ENCODE results near the gene PRSS50. TPM values are rescaled to one million over a fixed set of nuclear protein-coding genes. Genes with fewer than 3 reads are reported as not detected.

PRSS50 gene
- total RNA-seq, 1 experiment from 2014 or later: not detected

DNA sequence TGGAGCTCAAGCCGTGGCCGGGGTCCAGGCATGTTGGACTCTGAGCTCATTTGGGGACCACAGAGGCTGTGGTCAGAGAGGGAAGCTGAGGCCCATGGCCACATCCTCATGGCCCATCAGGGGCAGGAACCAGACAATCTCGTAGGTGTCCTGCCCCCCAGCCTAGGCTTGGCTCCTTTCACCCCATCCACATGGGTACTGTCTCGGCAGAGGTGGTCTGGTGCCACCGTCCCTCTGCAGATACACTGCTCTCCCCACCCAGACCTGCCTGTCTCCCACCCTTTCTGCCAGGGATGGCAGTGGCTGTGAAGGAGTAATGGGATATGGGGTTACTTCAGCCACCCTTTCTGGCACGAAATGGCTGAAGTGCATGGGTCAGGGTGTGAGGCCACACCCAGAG lies 7.9 kb downstream of the PRSS50 start:
- TF ChIP-seq, protein P1, sequence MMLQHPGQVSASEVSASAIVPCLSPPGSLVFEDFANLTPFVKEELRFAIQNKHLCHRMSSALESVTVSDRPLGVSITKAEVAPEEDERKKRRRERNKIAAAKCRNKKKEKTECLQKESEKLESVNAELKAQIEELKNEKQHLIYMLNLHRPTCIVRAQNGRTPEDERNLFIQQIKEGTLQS (IDR thresholded peaks at IDR 0.05): no peak
- TF ChIP-seq ELF1 (IDR thresholded peaks at IDR 0.05; ENCODE audit: borderline replicate concordance, low read depth) (no peak), YY1 (IDR thresholded peaks at IDR 0.05; ENCODE audit: extremely low read depth, insufficient replicate concordance, low read depth, low read length) (no peak), FOSL1 (IDR thresholded peaks at IDR 0.05; ENCODE audit: low read depth) (no peak), SRF (IDR thresholded peaks at IDR 0.05; ENCODE audit: low read depth) (no peak), RAD21 (IDR thresholded peaks at IDR 0.05; ENCODE audit: low read depth) (no peak), EGR1 (IDR thresholded peaks at IDR 0.05; ENCODE audit: low read depth) (no peak), POLR2A (IDR thresholded peaks at IDR 0.05; ENCODE audit: borderline replicate concordance, extremely low read depth, insufficient read depth, insufficient read length) (no peak), POLR2AphosphoS5 (IDR thresholded peaks at IDR 0.05; ENCODE audit: low read depth, low read length) (no peak), SP1 (IDR thresholded peaks at IDR 0.05; ENCODE audit: low read depth) (no peak), EZH2phosphoT487 (IDR thresholded peaks at IDR 0.05; ENCODE audit: borderline replicate concordance) (no peak), ZFX (IDR thresholded peaks at IDR 0.05) (no peak), CEBPB (IDR thresholded peaks at IDR 0.05; ENCODE audit: low read depth) (no peak), EZH2 (IDR thresholded peaks at IDR 0.05) (no peak), TCF7L2 (IDR thresholded peaks at IDR 0.05; ENCODE audit: borderline replicate concordance, extremely low read depth, insufficient read depth, insufficient read length) (no peak), SIN3A (IDR thresholded peaks at IDR 0.05; ENCODE audit: low read depth) (no peak)
- TF ChIP-seq, protein P2, sequence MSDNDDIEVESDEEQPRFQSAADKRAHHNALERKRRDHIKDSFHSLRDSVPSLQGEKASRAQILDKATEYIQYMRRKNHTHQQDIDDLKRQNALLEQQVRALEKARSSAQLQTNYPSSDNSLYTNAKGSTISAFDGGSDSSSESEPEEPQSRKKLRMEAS (IDR thresholded peaks at IDR 0.05): no peak
- TF ChIP-seq, protein P3, sequence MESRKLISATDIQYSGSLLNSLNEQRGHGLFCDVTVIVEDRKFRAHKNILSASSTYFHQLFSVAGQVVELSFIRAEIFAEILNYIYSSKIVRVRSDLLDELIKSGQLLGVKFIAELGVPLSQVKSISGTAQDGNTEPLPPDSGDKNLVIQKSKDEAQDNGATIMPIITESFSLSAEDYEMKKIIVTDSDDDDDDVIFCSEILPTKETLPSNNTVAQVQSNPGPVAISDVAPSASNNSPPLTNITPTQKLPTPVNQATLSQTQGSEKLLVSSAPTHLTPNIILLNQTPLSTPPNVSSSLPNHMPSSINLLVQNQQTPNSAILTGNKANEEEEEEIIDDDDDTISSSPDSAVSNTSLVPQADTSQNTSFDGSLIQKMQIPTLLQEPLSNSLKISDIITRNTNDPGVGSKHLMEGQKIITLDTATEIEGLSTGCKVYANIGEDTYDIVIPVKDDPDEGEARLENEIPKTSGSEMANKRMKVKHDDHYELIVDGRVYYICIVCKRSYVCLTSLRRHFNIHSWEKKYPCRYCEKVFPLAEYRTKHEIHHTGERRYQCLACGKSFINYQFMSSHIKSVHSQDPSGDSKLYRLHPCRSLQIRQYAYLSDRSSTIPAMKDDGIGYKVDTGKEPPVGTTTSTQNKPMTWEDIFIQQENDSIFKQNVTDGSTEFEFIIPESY (IDR thresholded peaks at IDR 0.05; ENCODE audit: extremely low read depth, insufficient replicate concordance, low read length): no peak
- H3K4me2 ChIP-seq (ENCODE audit: low read length): no peak overlapping the region
- RAD21 ChIA-PET (ENCODE audit: low non-redundant PET in 1 of 2, low total read pairs in 2 of 2, uncharacterized antibody in 2 of 2, unreplicated experiment in 2 of 2): no interaction called here
- CTCF ChIA-PET: no interaction called here
- no peaks in the 10 kb centered on the region for H3K9me3 ChIP-seq (ENCODE audit: control insufficient read depth in 1 of 2, insufficient read depth in 1 of 2, low read depth in 1 of 2, low read length in 2 of 2)
- H3K36me3 ChIP-seq (ENCODE audit: control insufficient read depth in 1 of 2, insufficient read depth in 2 of 2, low read length in 2 of 2): no peaks in the 10 kb centered on the region
- H2AFZ ChIP-seq (ENCODE audit: low read depth, low read length, poor library complexity, severe bottlenecking): no peak overlapping the region
- peaks cover 7 to 15% of the 10 kb centered on the region in 2 experiments; a peak in 3 of 4 replicates for H3K4me1 ChIP-seq (ENCODE audit: control insufficient read depth in 1 of 2, insufficient read depth in 2 of 2, low read length in 2 of 2)
- ATAC-seq (no peak), DNase-seq (ENCODE audit: low read depth, low spot score) (no peak)
- no peak overlapping the region for H3K4me3 ChIP-seq (replicated peaks in 1 of 2; ENCODE audit: low read depth in 1 of 2, low read length in 2 of 2)
- no peaks in the 10 kb centered on the region for H3K27me3 ChIP-seq (ENCODE audit: insufficient read depth, low read length)
- POLR2A ChIA-PET: no interaction called here
- intact Hi-C loops (cut with micrococcal nuclease): loop anchor here (10.0 kb wide), 1 partner anchor 1075 kb away; the partner anchor contains the start of gene SMARCC1
- H3K79me2 ChIP-seq (ENCODE audit: insufficient read depth, low read length): no peaks in the 10 kb centered on the region
- no peak overlapping the region for H3K27ac ChIP-seq (ENCODE audit: low read depth, low read length)
- H3K9me2 ChIP-seq (ENCODE audit: insufficient read depth): no peaks in the 10 kb centered on the region
- BruUV-seq (replicated peaks): no TSS peak
- H4K20me1 ChIP-seq (ENCODE audit: insufficient read depth): no peaks in the 10 kb centered on the region
- H3K9ac ChIP-seq (ENCODE audit: low read length): no peak overlapping the region
